ENCODE data around the gene BROX.
A peak's percentile ranks its signal among the peaks of the same experiment; 100 is the strongest.
"Not testable (repeated sequence)": the region's sequence is repeated elsewhere in the genome, so short reads cannot be mapped to it uniquely, and the experiment has no call there.

The BROX gene

GRCh38 chr1:222730866-222731265 is 18.5 kb downstream of the BROX start:
- Histone ChIP-seq H3K4me3 (ENCODE audit: low read length in 2 of 2) (no peak overlapping the region), H3K36me3 (ENCODE audit: control insufficient read depth in 2 of 2, insufficient read depth in 2 of 2, low read length in 2 of 2) (peaks cover 77 to 85% of the 10 kb centered on the region in 2 donors), H3K4me1 (ENCODE audit: control insufficient read depth in 2 of 2, insufficient read depth in 2 of 2, low read length in 2 of 2) (no peaks in the 10 kb centered on the region), H3K9me3 (ENCODE audit: control insufficient read depth in 2 of 2, low read length in 2 of 2) (no peaks in the 10 kb centered on the region), H3K27ac (ENCODE audit: low read depth in 2 of 2, low read length in 2 of 2) (no peak overlapping the region), H3K9ac (ENCODE audit: low read depth in 1 of 2, low read length in 2 of 2) (no peak overlapping the region), H3K27me3 (ENCODE audit: control insufficient read depth in 2 of 2, insufficient read depth in 2 of 2, low read length in 2 of 2) (no peaks in the 10 kb centered on the region)

- Histone ChIP-seq H3K36me3 (ENCODE audit: control insufficient read depth in 2 of 2, insufficient read depth in 2 of 2, low read length in 2 of 2) (peaks cover 71 to 74% of the 10 kb centered on the region in 2 donors), H3K27me3 (ENCODE audit: control insufficient read depth in 2 of 2, insufficient read depth in 2 of 2, low read length in 2 of 2) (no peaks in the 10 kb centered on the region), H3K27ac (ENCODE audit: low read depth in 2 of 2, low read length in 2 of 2) (no peak overlapping the region), H3K4me3 (ENCODE audit: low read length in 2 of 2) (no peak overlapping the region), H3K4me1 (ENCODE audit: control insufficient read depth in 2 of 2, insufficient read depth in 2 of 2, low read length in 2 of 2) (no peaks in the 10 kb centered on the region), H3K9ac (ENCODE audit: low read depth in 1 of 2, low read length in 2 of 2) (no peak overlapping the region), H3K9me3 (ENCODE audit: control insufficient read depth in 2 of 2, low read length in 2 of 2) (no peaks in the 10 kb centered on the region)
Measured at GRCh38 chr1:222732216-222733159, 20.1 kb downstream of the BROX start.

GRCh38 chr1:222734740-222735139 is 22.4 kb downstream of the BROX start:
- no peaks in the 10 kb centered on the region for H3K27me3 ChIP-seq (ENCODE audit: control insufficient read depth in 2 of 2, insufficient read depth in 2 of 2, low read length in 2 of 2)
- H3K36me3 ChIP-seq (ENCODE audit: control insufficient read depth in 2 of 2, insufficient read depth in 2 of 2, low read length in 2 of 2), result peaks cover 52 to 56% of the 10 kb centered on the region in 2 donors
- no peak overlapping the region for H3K4me3 ChIP-seq (ENCODE audit: low read length in 2 of 2)
- no peaks in the 10 kb centered on the region for H3K4me1 ChIP-seq (ENCODE audit: control insufficient read depth in 2 of 2, insufficient read depth in 2 of 2, low read length in 2 of 2)
- H3K9me3 ChIP-seq (ENCODE audit: control insufficient read depth in 2 of 2, low read length in 2 of 2), result no peaks in the 10 kb centered on the region
- no peak overlapping the region for H3K27ac ChIP-seq (ENCODE audit: low read depth in 2 of 2, low read length in 2 of 2)
- H3K9ac ChIP-seq (ENCODE audit: low read depth in 1 of 2, low read length in 2 of 2), result no peak overlapping the region

GRCh38 chr1:222736470-222736869 is 24.1 kb downstream of the BROX start:
- H3K36me3 ChIP-seq (ENCODE audit: control insufficient read depth in 2 of 2, insufficient read depth in 2 of 2, low read length in 2 of 2), result peaks cover 36 to 38% of the 10 kb centered on the region in 2 donors
- H3K27ac ChIP-seq (ENCODE audit: low read depth in 2 of 2, low read length in 2 of 2), result peak overlapping the region in 1 of 2 donors; percentile 2

GRCh38 chr1:222736972-222737371 is 24.6 kb downstream of the BROX start, which contains the start of gene FAM177B:
Gene FAM177B, plus strand, starts transcription at chr1:222737202. Its CDS starts 9,344 bp downstream, at chr1:222746546.
- H3K4me3 ChIP-seq (ENCODE audit: low read length in 2 of 2), result peak within 1 kb of the TSS in 1 of 2 donors; percentile 18
- no peak within 1 kb of the TSS for H3K9ac ChIP-seq (ENCODE audit: low read depth in 1 of 2, low read length in 2 of 2)
- no peaks in the 10 kb centered on the region for H3K4me1 ChIP-seq (ENCODE audit: control insufficient read depth in 2 of 2, insufficient read depth in 2 of 2, low read length in 2 of 2)
- peaks cover 31 to 34% of the 10 kb centered on the region in 2 donors for H3K36me3 ChIP-seq (ENCODE audit: control insufficient read depth in 2 of 2, insufficient read depth in 2 of 2, low read length in 2 of 2)
- H3K27ac ChIP-seq (ENCODE audit: low read depth in 2 of 2, low read length in 2 of 2), result peak within 1 kb of the TSS in 1 of 2 donors; percentile 64
- no peaks in the 10 kb centered on the region for H3K9me3 ChIP-seq (ENCODE audit: control insufficient read depth in 2 of 2, low read length in 2 of 2)
- H3K27me3 ChIP-seq (ENCODE audit: control insufficient read depth in 2 of 2, insufficient read depth in 2 of 2, low read length in 2 of 2), result no peaks in the 10 kb centered on the region

More at GRCh38 chr1:222736470-222736869, 24.1 kb downstream of the BROX start:
- Histone ChIP-seq H3K4me1 (ENCODE audit: control insufficient read depth in 2 of 2, insufficient read depth in 2 of 2, low read length in 2 of 2) (no peaks in the 10 kb centered on the region), H3K9ac (ENCODE audit: low read depth in 1 of 2, low read length in 2 of 2) (no peak overlapping the region), H3K4me3 (ENCODE audit: low read length in 2 of 2) (no peak overlapping the region), H3K27me3 (ENCODE audit: control insufficient read depth in 2 of 2, insufficient read depth in 2 of 2, low read length in 2 of 2) (no peaks in the 10 kb centered on the region), H3K9me3 (ENCODE audit: control insufficient read depth in 2 of 2, low read length in 2 of 2) (no peaks in the 10 kb centered on the region)

- Histone ChIP-seq H3K36me3 (ENCODE audit: control insufficient read depth in 2 of 2, insufficient read depth in 2 of 2, low read length in 2 of 2) (peaks cover 14 to 18% of the 10 kb centered on the region in 2 donors), H3K9ac (ENCODE audit: low read depth in 1 of 2, low read length in 2 of 2) (no peak overlapping the region), H3K27ac (ENCODE audit: low read depth in 2 of 2, low read length in 2 of 2) (peak overlapping the region; percentile 18 to 61), H3K4me3 (ENCODE audit: low read length in 2 of 2) (no peak overlapping the region), H3K27me3 (ENCODE audit: control insufficient read depth in 2 of 2, insufficient read depth in 2 of 2, low read length in 2 of 2) (no peaks in the 10 kb centered on the region), H3K9me3 (ENCODE audit: control insufficient read depth in 2 of 2, low read length in 2 of 2) (no peaks in the 10 kb centered on the region), H3K4me1 (ENCODE audit: control insufficient read depth in 2 of 2, insufficient read depth in 2 of 2, low read length in 2 of 2) (no peaks in the 10 kb centered on the region)
Measured at GRCh38 chr1:222739465-222739864, 27.1 kb downstream of the BROX start.

- Histone ChIP-seq H3K9ac (ENCODE audit: low read depth in 1 of 2, low read length in 2 of 2) (no peak overlapping the region), H3K36me3 (ENCODE audit: control insufficient read depth in 2 of 2, insufficient read depth in 2 of 2, low read length in 2 of 2) (peaks cover 10 to 16% of the 10 kb centered on the region in 2 donors), H3K27ac (ENCODE audit: low read depth in 2 of 2, low read length in 2 of 2) (peak overlapping the region in 1 of 2 donors; percentile 61), H3K9me3 (ENCODE audit: control insufficient read depth in 2 of 2, low read length in 2 of 2) (no peaks in the 10 kb centered on the region), H3K4me3 (ENCODE audit: low read length in 2 of 2) (no peak overlapping the region), H3K4me1 (ENCODE audit: control insufficient read depth in 2 of 2, insufficient read depth in 2 of 2, low read length in 2 of 2) (no peaks in the 10 kb centered on the region), H3K27me3 (ENCODE audit: control insufficient read depth in 2 of 2, insufficient read depth in 2 of 2, low read length in 2 of 2) (no peaks in the 10 kb centered on the region)
Measured at GRCh38 chr1:222739929-222740328, 27.6 kb downstream of the BROX start.

GRCh38 chr1:222741630-222742457 is 29.5 kb downstream of the BROX start:
- H3K9ac ChIP-seq (ENCODE audit: low read depth in 1 of 2, low read length in 2 of 2); H3K4me3 ChIP-seq (ENCODE audit: low read length in 2 of 2); H3K27ac ChIP-seq (ENCODE audit: low read depth in 2 of 2, low read length in 2 of 2); H3K36me3 ChIP-seq (ENCODE audit: control insufficient read depth in 2 of 2, insufficient read depth in 2 of 2, low read length in 2 of 2); H3K27me3 ChIP-seq (ENCODE audit: control insufficient read depth in 2 of 2, insufficient read depth in 2 of 2, low read length in 2 of 2); H3K9me3 ChIP-seq (ENCODE audit: control insufficient read depth in 2 of 2, low read length in 2 of 2); H3K4me1 ChIP-seq (ENCODE audit: control insufficient read depth in 2 of 2, insufficient read depth in 2 of 2, low read length in 2 of 2): not testable (repeated sequence)

GRCh38 chr1:222749927-222750326 is 37.6 kb downstream of the BROX start:
- no peak overlapping the region for H3K27ac ChIP-seq (ENCODE audit: low read depth in 2 of 2, low read length in 2 of 2)
- no peaks in the 10 kb centered on the region for H3K9me3 ChIP-seq (ENCODE audit: control insufficient read depth in 2 of 2, low read length in 2 of 2)
- no peak overlapping the region for H3K9ac ChIP-seq (ENCODE audit: low read depth in 1 of 2, low read length in 2 of 2)
- no peaks in the 10 kb centered on the region for H3K4me1 ChIP-seq (ENCODE audit: control insufficient read depth in 2 of 2, insufficient read depth in 2 of 2, low read length in 2 of 2)
- H3K27me3 ChIP-seq (ENCODE audit: control insufficient read depth in 2 of 2, insufficient read depth in 2 of 2, low read length in 2 of 2), result peaks cover 0 to 3% of the 10 kb centered on the region in 2 donors
- no peaks in the 10 kb centered on the region for H3K36me3 ChIP-seq (ENCODE audit: control insufficient read depth in 2 of 2, insufficient read depth in 2 of 2, low read length in 2 of 2)
- no peak overlapping the region for H3K4me3 ChIP-seq (ENCODE audit: low read length in 2 of 2)

GRCh38 chr1:222750651-222751050 is 38.3 kb downstream of the BROX start:
- Histone ChIP-seq H3K27ac (ENCODE audit: low read depth in 2 of 2, low read length in 2 of 2) (no peak overlapping the region), H3K9me3 (ENCODE audit: control insufficient read depth in 2 of 2, low read length in 2 of 2) (no peaks in the 10 kb centered on the region), H3K4me3 (ENCODE audit: low read length in 2 of 2) (no peak overlapping the region), H3K4me1 (ENCODE audit: control insufficient read depth in 2 of 2, insufficient read depth in 2 of 2, low read length in 2 of 2) (no peaks in the 10 kb centered on the region), H3K9ac (ENCODE audit: low read depth in 1 of 2, low read length in 2 of 2) (no peak overlapping the region), H3K36me3 (ENCODE audit: control insufficient read depth in 2 of 2, insufficient read depth in 2 of 2, low read length in 2 of 2) (no peaks in the 10 kb centered on the region), H3K27me3 (ENCODE audit: control insufficient read depth in 2 of 2, insufficient read depth in 2 of 2, low read length in 2 of 2) (peaks cover 0 to 3% of the 10 kb centered on the region in 2 donors)

All from mucosa of rectum (tissue), 2 donors.